HG03045 (cell line): Measurements from ENCODE around the gene RBFOX1.

Experiments used
- ATAC-seq: cut with Tn5 transposase; IDR thresholded peaks from one replicate; pipeline ENCODE4 v1.9.1; 2021; ENCODE audit warnings: mild to moderate bottlenecking, moderate library complexity; ENCODE audit not compliant: unreplicated experiment

RBFOX1 gene

GRCh38 chr16:7332611-7333010 is at the start of gene RBFOX1:
Gene RBFOX1 (plus strand): TSS chr16:7332845.
- ATAC-seq: no peak

GRCh38 chr16:7284780-7285179 is 47.9 kb upstream of the RBFOX1 start:
- no peak for ATAC-seq

GRCh38 chr16:7285520-7285919 is 47.1 kb upstream of the RBFOX1 start:
- no peak for ATAC-seq

GRCh38 chr16:7289299-7289698 is 43.3 kb upstream of the RBFOX1 start:
- no peak for ATAC-seq

GRCh38 chr16:7290682-7291081 is 42.0 kb upstream of the RBFOX1 start:
- no peak for ATAC-seq

GRCh38 chr16:7294020-7294419 is 38.6 kb upstream of the RBFOX1 start:
- no peak for ATAC-seq

- ATAC-seq: no peak
These were observed 29.5 kb upstream of the RBFOX1 start for GRCh38 chr16:7303052-7303610.

GRCh38 chr16:7303660-7304200 is 28.9 kb upstream of the RBFOX1 start:
- ATAC-seq: no peak

GRCh38 chr16:7304279-7304678 is 28.4 kb upstream of the RBFOX1 start:
- no peak for ATAC-seq

- ATAC-seq: no peak
These were observed 27.7 kb upstream of the RBFOX1 start for GRCh38 chr16:7304958-7305357.

GRCh38 chr16:7313170-7313569 is 19.5 kb upstream of the RBFOX1 start:
- ATAC-seq: no peak

- no peak for ATAC-seq
These were observed 18.5 kb upstream of the RBFOX1 start for GRCh38 chr16:7314163-7314562.

GRCh38 chr16:7315813-7316212 is 16.8 kb upstream of the RBFOX1 start:
- no peak for ATAC-seq

- ATAC-seq: no peak
These were observed 16.3 kb upstream of the RBFOX1 start for GRCh38 chr16:7316281-7316888.

GRCh38 chr16:7317982-7318381 is 14.7 kb upstream of the RBFOX1 start:
- no peak for ATAC-seq

GRCh38 chr16:7318686-7319085 is 14.0 kb upstream of the RBFOX1 start:
- no peak for ATAC-seq

GRCh38 chr16:7319514-7319913 is 13.1 kb upstream of the RBFOX1 start:
- ATAC-seq: no peak

- ATAC-seq: no peak
These were observed 11.0 kb upstream of the RBFOX1 start for GRCh38 chr16:7321661-7322060.

GRCh38 chr16:7324321-7324720 is 8.3 kb upstream of the RBFOX1 start:
- no peak for ATAC-seq

GRCh38 chr16:7325834-7326233 is 6.8 kb upstream of the RBFOX1 start:
- no peak for ATAC-seq

- ATAC-seq: no peak
These were observed 1.9 kb upstream of the RBFOX1 start for GRCh38 chr16:7330709-7331108.

GRCh38 chr16:7331997-7332396 is 648 bp upstream of the RBFOX1 start:
- no peak for ATAC-seq
